ENCODE results near the gene PCSK4. TPM values are rescaled to one million over a fixed set of nuclear protein-coding genes. Genes with fewer than 3 reads are reported as not detected.

Gene PCSK4
- total and polyA plus RNA-seq, 2 donors from 2014 or later, result 5.3 to 5.5 TPM

GRCh38 chr19:1473085-1473851, 16.9 kb downstream of the PCSK4 start:
- DNase-seq (peak in 1 of 5 donors; percentile 66), FAIRE-seq (no peak)
- Histone ChIP-seq H3K27me3 (ENCODE audit: control insufficient read depth, insufficient read depth, low read length) (peaks cover 15% of the 10 kb centered on the region), H3K4me3 (ENCODE audit: low read length in 3 of 3) (no peak overlapping the region), H3K9ac (ENCODE audit: low read length in 3 of 3) (no peak overlapping the region), H3K9me3 (ENCODE audit: control insufficient read depth in 2 of 3, insufficient read depth in 1 of 3, low read length in 3 of 3) (no peaks in the 10 kb centered on the region), H3K27ac (ENCODE audit: low read depth in 2 of 2, low read length in 2 of 2) (no peak overlapping the region), H3K36me3 (ENCODE audit: control insufficient read depth in 2 of 3, insufficient read depth in 3 of 3, low read length in 3 of 3) (peaks cover 0 to 5% (median 0%) of the 10 kb centered on the region in 3 donors), H3K4me1 (ENCODE audit: control insufficient read depth in 2 of 3, insufficient read depth in 2 of 3, low read depth in 1 of 3, low read length in 3 of 3) (peaks cover 0 to 25% (median 4%) of the 10 kb centered on the region in 3 donors)
- intact Hi-C loops (cut with DNase I), result no loop called here
- TF ChIP-seq CTCF (IDR thresholded peaks at IDR 0.05; ENCODE audit: borderline replicate concordance, extremely low read depth, insufficient read depth), result no peak

- DNase-seq (peak in 2 of 5 donors; percentile 51 to 73), FAIRE-seq (no peak)
- Histone ChIP-seq H3K36me3 (ENCODE audit: control insufficient read depth in 2 of 3, insufficient read depth in 3 of 3, low read length in 3 of 3) (peaks cover 0 to 3% (median 0%) of the 10 kb centered on the region in 3 donors), H3K4me1 (ENCODE audit: control insufficient read depth in 2 of 3, insufficient read depth in 2 of 3, low read depth in 1 of 3, low read length in 3 of 3) (peaks cover 0 to 29% (median 4%) of the 10 kb centered on the region in 3 donors), H3K9me3 (ENCODE audit: control insufficient read depth in 2 of 3, insufficient read depth in 1 of 3, low read length in 3 of 3) (no peaks in the 10 kb centered on the region), H3K27ac (ENCODE audit: low read depth in 2 of 2, low read length in 2 of 2) (no peak overlapping the region), H3K9ac (ENCODE audit: low read length in 3 of 3) (no peak overlapping the region), H3K4me3 (ENCODE audit: low read length in 3 of 3) (no peak overlapping the region), H3K27me3 (ENCODE audit: control insufficient read depth, insufficient read depth, low read length) (peaks cover 16% of the 10 kb centered on the region)
- intact Hi-C loops (cut with DNase I), result no loop called here
- TF ChIP-seq CTCF (IDR thresholded peaks at IDR 0.05; ENCODE audit: borderline replicate concordance, extremely low read depth, insufficient read depth), result no peak
These were observed 17.7 kb downstream of the PCSK4 start for GRCh38 chr19:1472231-1473084.

GRCh38 chr19:1471515-1472160, 18.5 kb downstream of the PCSK4 start:
- no peak for TF ChIP-seq CTCF (IDR thresholded peaks at IDR 0.05; ENCODE audit: borderline replicate concordance, extremely low read depth, insufficient read depth)
- Histone ChIP-seq H3K4me1 (ENCODE audit: control insufficient read depth in 2 of 3, insufficient read depth in 2 of 3, low read depth in 1 of 3, low read length in 3 of 3) (peaks cover 0 to 29% (median 4%) of the 10 kb centered on the region in 3 donors), H3K9ac (ENCODE audit: low read length in 3 of 3) (no peak overlapping the region), H3K36me3 (ENCODE audit: control insufficient read depth in 2 of 3, insufficient read depth in 3 of 3, low read length in 3 of 3) (no peaks in the 10 kb centered on the region), H3K27me3 (ENCODE audit: control insufficient read depth, insufficient read depth, low read length) (peaks cover 19% of the 10 kb centered on the region), H3K9me3 (ENCODE audit: control insufficient read depth in 2 of 3, insufficient read depth in 1 of 3, low read length in 3 of 3) (no peaks in the 10 kb centered on the region), H3K27ac (ENCODE audit: low read depth in 2 of 2, low read length in 2 of 2) (no peak overlapping the region), H3K4me3 (ENCODE audit: low read length in 3 of 3) (no peak overlapping the region)
- FAIRE-seq, result no peak
- intact Hi-C loops (cut with DNase I), result no loop called here
- DNase-seq, result peak in 2 of 5 donors; percentile 61 to 72
